Lung (tissue), 12 donors: ENCODE measurements around the gene DNAJB13. TPM values are rescaled to one million over a fixed set of nuclear protein-coding genes. Genes with fewer than 3 reads are reported as not detected.

Experiments
- ATAC-seq: fragments of 200-7000 bp; cut with Tn5 transposase; one replicate; pipeline ENCODE4 v1.9.1; 2020; ENCODE audit warnings: moderate number of reproducible peaks; ENCODE audit not compliant: insufficient read depth, low FRiP score
- DNase-seq, 3 donors: peaks; one replicate each; pipeline ENCODE4 v3.0.0-alpha.2; 2013 to 2017
- H3K27ac ChIP-seq, 2 donors: one replicate each; pipeline ENCODE4 v1.5.1; 2013; ENCODE audit warnings: mild to moderate bottlenecking in 2 of 2, moderate library complexity in 2 of 2, control low read depth in 1 of 2, inconsistent platforms in 1 of 2, low read depth in 1 of 2, low read length in 1 of 2
- H3K27me3 ChIP-seq, 3 donors: one replicate each; pipeline ENCODE4 v1.5.1; 2013; ENCODE audit warnings: low read length in 2 of 3; ENCODE audit not compliant: control insufficient read depth in 3 of 3, insufficient read depth in 3 of 3
- H3K36me3 ChIP-seq, 4 donors: one replicate each; pipeline ENCODE4 v1.5.1; 2013; ENCODE audit warnings: low read length in 4 of 4, mild to moderate bottlenecking in 1 of 4, moderate library complexity in 1 of 4; ENCODE audit not compliant: control insufficient read depth in 4 of 4, insufficient read depth in 4 of 4
- H3K4me1 ChIP-seq, 5 donors: one replicate each; pipeline ENCODE4 v1.5.1; 2013; ENCODE audit warnings: low read length in 5 of 5, mild to moderate bottlenecking in 2 of 5, moderate library complexity in 1 of 5; ENCODE audit not compliant: control insufficient read depth in 5 of 5, insufficient read depth in 5 of 5
- H3K4me3 ChIP-seq: one replicate; pipeline ENCODE4 v1.5.1; 2013; ENCODE audit warnings: mild to moderate bottlenecking, control low read depth, moderate library complexity
- H3K9ac ChIP-seq, 2 donors: one replicate each; pipeline ENCODE4 v1.5.1; 2013; ENCODE audit warnings: low read length in 2 of 2, control low read depth in 1 of 2; ENCODE audit not compliant: insufficient read depth in 1 of 2
- H3K9me3 ChIP-seq, 4 donors: one replicate each; pipeline ENCODE4 v1.5.1; 2013; ENCODE audit warnings: low read length in 3 of 4, mild to moderate bottlenecking in 1 of 4, moderate library complexity in 1 of 4; ENCODE audit not compliant: control insufficient read depth in 4 of 4, insufficient read depth in 3 of 4
- WGBS, 2 donors: extraction: QIAGEN DNeasy Blood & Tissue Kit; methylation state at CpG; one replicate each; pipeline ENCODE4 v1.1.7; 2013; 5-methylcytosine and 5-hydroxymethylcytosine counted together
- polyA plus RNA-seq, 2 donors: library from polyadenylated mRNA; stranded (reverse); fragments of 200-250 nt; gene quantifications; one replicate each; pipeline ENCODE4 v1.2.1, GENCODE V29; 2013
- total RNA-seq, 2 donors: library from RNA; depleted of rRNA in 1 of 2; stranded (reverse); fragments of >200 nt in 1 of 2; gene quantifications; one replicate each; pipeline ENCODE4 v1.2.1, GENCODE V29; 2014 to 2021
- TF ChIP-seq, protein P1 (sequence below): IDR thresholded peaks from 2 replicates; pipeline ENCODE4 v1.5.1; 2012; ENCODE audit warnings: mild to moderate bottlenecking; ENCODE audit errors: control extremely low read depth, extremely low read depth
- donor health status: control.
- donor health status: control.
- donor health status: Bipolar disorder and iron deficiency.
- donor health status: healthy.
- donor health status: DM: yes; HTN: yes; CAD: no.

The DNAJB13 gene
- total and polyA plus RNA-seq, 4 donors, result 5.4 to 11.9 (median 6.4) TPM

DNA sequence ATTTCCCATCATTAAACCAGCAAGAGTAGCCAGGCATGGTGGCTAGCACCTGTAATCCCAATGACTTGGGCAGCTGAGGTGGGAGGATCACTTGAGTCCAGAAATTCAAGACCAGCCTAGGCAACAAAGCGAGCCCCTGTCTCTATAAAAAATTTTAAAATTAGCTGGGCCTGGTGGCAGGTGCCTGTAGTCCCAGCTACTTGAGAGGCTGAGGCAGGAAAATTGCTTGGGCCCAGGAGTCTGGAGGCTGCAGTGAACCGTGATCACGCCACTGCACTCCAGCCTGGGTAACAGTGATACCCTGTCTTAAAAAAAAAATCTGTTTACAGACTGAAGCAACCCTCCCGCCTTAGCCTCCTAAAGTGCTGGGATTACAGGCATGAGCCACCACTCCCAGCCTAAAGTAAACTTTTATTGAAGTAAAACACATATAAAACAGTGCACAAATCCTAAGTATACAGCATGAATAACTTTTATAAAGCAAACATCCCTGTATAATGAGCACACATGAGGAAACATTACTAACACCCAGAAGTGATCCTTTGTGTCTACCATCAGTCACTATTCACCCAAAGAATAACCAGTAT, 45.4 kb downstream of the DNAJB13 start:
- ATAC-seq (no peak), DNase-seq (no peak)
- H3K36me3 ChIP-seq, result peaks cover 0 to 4% (median under 1%) of the 10 kb centered on the region in 4 donors
- H3K9me3 ChIP-seq, result no peaks in the 10 kb centered on the region
- H3K27ac ChIP-seq, result no peak overlapping the region
- TF ChIP-seq, protein P1, sequence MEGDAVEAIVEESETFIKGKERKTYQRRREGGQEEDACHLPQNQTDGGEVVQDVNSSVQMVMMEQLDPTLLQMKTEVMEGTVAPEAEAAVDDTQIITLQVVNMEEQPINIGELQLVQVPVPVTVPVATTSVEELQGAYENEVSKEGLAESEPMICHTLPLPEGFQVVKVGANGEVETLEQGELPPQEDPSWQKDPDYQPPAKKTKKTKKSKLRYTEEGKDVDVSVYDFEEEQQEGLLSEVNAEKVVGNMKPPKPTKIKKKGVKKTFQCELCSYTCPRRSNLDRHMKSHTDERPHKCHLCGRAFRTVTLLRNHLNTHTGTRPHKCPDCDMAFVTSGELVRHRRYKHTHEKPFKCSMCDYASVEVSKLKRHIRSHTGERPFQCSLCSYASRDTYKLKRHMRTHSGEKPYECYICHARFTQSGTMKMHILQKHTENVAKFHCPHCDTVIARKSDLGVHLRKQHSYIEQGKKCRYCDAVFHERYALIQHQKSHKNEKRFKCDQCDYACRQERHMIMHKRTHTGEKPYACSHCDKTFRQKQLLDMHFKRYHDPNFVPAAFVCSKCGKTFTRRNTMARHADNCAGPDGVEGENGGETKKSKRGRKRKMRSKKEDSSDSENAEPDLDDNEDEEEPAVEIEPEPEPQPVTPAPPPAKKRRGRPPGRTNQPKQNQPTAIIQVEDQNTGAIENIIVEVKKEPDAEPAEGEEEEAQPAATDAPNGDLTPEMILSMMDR, result no peak
- WGBS, 2 donors, result 78 to 87% methylated on average over 4 of the region's 4 CpGs
- peaks cover 0 to 3% (median 0%) of the 10 kb centered on the region in 5 donors for H3K4me1 ChIP-seq
- no peak overlapping the region for H3K4me3 ChIP-seq
- H3K27me3 ChIP-seq, result no peaks in the 10 kb centered on the region
- H3K9ac ChIP-seq, result no peak overlapping the region

DNA sequence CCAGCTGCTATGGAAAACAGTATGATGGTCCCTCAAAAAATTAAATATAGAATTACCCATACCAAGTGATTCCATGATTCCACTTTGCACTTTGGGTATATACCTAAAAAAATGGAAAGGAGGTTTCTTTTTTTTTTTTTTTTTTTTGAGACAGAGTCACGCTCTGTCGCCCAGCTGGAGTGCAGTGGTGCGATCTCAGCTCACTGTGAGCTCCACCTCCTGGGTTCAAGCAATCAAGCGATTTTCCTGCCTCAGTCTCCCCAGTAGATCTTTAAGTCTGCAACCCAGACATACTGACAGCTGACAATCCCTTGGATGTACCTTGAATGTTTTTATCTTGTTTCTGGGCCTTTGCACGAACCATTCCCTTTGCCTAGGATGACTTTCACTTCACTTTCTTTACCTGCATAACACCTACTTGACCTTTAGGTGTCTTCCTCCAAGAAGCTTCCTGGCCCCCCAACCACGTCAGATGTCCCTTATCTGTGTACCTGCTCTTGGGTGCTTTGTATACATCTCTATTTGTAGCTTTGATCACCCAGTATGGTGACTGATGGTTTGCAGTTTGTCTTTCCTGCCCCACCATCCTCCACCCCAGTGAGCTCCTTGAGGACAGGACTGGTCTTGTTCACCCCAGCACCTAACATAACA, 46.4 kb downstream of the DNAJB13 start:
- Histone ChIP-seq H3K9me3 (no peaks in the 10 kb centered on the region), H3K9ac (no peak overlapping the region), H3K36me3 (peaks cover 0 to 4% (median 2%) of the 10 kb centered on the region in 4 donors), H3K27ac (no peak overlapping the region), H3K4me3 (no peak overlapping the region), H3K4me1 (no peaks in the 10 kb centered on the region), H3K27me3 (no peaks in the 10 kb centered on the region)
- TF ChIP-seq, protein P1, result no peak
- no peak for ATAC-seq
- no peak for DNase-seq
- 86 to 93% methylated on average over 6 of the region's 6 CpGs for WGBS, 2 donors

DNA sequence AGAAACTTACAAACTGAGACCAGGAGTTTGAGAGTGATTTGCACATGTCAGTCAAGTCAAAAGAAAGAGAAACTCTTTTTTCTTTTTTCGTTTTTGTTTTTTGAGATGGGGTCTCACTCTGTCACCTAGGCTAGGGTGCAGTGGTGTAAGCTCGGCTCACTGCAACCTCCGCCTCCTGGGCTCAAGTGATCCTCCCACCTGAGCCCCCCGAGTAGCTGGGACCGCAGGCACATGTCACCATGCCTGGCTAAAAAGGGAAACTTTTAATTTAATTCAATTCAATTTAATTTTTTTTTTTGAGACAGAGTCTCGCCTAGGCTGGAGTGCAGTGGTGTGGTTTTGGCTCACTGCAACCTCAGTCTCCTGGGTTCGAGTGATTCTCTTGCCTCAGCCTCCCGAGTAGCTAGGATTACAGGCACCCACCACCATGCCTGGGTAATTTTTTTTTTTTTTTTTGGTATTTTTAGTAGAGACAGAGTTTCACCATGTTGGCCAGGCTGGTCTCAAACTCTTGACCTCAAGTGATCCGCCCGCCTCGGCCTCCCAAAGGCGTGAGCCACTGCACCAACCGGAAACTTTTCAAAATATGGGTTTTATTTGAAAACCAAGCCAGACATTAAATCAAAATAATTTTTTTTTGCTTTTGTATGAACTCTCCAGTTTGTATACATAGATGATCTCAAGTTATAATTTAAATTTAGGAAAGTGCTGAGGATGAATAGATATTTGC, 48.2 kb downstream of the DNAJB13 start:
- no peaks in the 10 kb centered on the region for H3K4me1 ChIP-seq
- no peak overlapping the region for H3K27ac ChIP-seq
- TF ChIP-seq, protein P1, result no peak
- no peaks in the 10 kb centered on the region for H3K9me3 ChIP-seq
- H3K36me3 ChIP-seq, result peaks cover 8 to 12% (median 9%) of the 10 kb centered on the region in 4 donors
- no peak overlapping the region for H3K4me3 ChIP-seq
- no peak for DNase-seq
- H3K9ac ChIP-seq, result no peak overlapping the region
- no peak for ATAC-seq
- no peaks in the 10 kb centered on the region for H3K27me3 ChIP-seq
- 90 to 93% methylated on average over 13 of the region's 13 CpGs for WGBS, 2 donors
